HG03108 (cell line): ENCODE data around the gene FNIP2.
A peak's percentile ranks its signal among the peaks of the same experiment; 100 is the strongest.
"Not testable (repeated sequence)": the region's sequence is repeated elsewhere in the genome, so short reads cannot be mapped to it uniquely, and the experiment has no call there.

Source experiments
- ATAC-seq: cut with Tn5 transposase; IDR thresholded peaks from one replicate; pipeline ENCODE4 v1.9.1; 2021; ENCODE audit warnings: moderate library complexity; ENCODE audit not compliant: unreplicated experiment

FNIP2 gene

GRCh38 chr4:158768555-158769174 lies at the start of gene FNIP2:
Gene FNIP2, plus strand, starts transcription at chr4:158769026. Its CDS starts 187 bp downstream, at chr4:158769213.
- peak; percentile 80 for ATAC-seq

GRCh38 chr4:158721680-158722079 lies 47.1 kb upstream of the FNIP2 start:
- no peak for ATAC-seq

- no peak for ATAC-seq
Observed at GRCh38 chr4:158722291-158722916, 46.4 kb upstream of the FNIP2 start.

- peak; percentile 96 for ATAC-seq
Observed at GRCh38 chr4:158722917-158723793, 45.7 kb upstream of the FNIP2 start, which contains the start of gene PPID. Gene PPID, minus strand, starts transcription at chr4:158723396. Its CDS starts 108 bp downstream, at chr4:158723288.

- ATAC-seq, result no peak
Observed at GRCh38 chr4:158724637-158725036, 44.2 kb upstream of the FNIP2 start.

- ATAC-seq, result no peak
Observed at GRCh38 chr4:158726633-158727032, 42.2 kb upstream of the FNIP2 start.

GRCh38 chr4:158728236-158728635 lies 40.6 kb upstream of the FNIP2 start:
- no peak for ATAC-seq

- peak; percentile 83 for ATAC-seq
Observed at GRCh38 chr4:158729716-158730559, 38.9 kb upstream of the FNIP2 start.

GRCh38 chr4:158738866-158739265 lies 30.0 kb upstream of the FNIP2 start:
- no peak for ATAC-seq

- ATAC-seq, result no peak
Observed at GRCh38 chr4:158739600-158739999, 29.2 kb upstream of the FNIP2 start.

- no peak for ATAC-seq
Observed at GRCh38 chr4:158741326-158742021, 27.4 kb upstream of the FNIP2 start.

GRCh38 chr4:158746537-158746936 lies 22.3 kb upstream of the FNIP2 start:
- not testable (repeated sequence) for ATAC-seq

GRCh38 chr4:158750379-158750778 lies 18.4 kb upstream of the FNIP2 start:
- no peak for ATAC-seq

- no peak for ATAC-seq
Observed at GRCh38 chr4:158754385-158755180, 14.2 kb upstream of the FNIP2 start.

- ATAC-seq, result not testable (repeated sequence)
Observed at GRCh38 chr4:158755819-158756218, 13.0 kb upstream of the FNIP2 start.

GRCh38 chr4:158756588-158756987 lies 12.2 kb upstream of the FNIP2 start:
- ATAC-seq, result no peak

- ATAC-seq, result no peak
Observed at GRCh38 chr4:158758142-158758541, 10.7 kb upstream of the FNIP2 start.

- ATAC-seq, result no peak
Observed at GRCh38 chr4:158758703-158759102, 10.1 kb upstream of the FNIP2 start.

GRCh38 chr4:158759539-158759938 lies 9.3 kb upstream of the FNIP2 start:
- ATAC-seq, result not testable (repeated sequence)
